GM12878 (cell line): Measurements from ENCODE around the gene COL18A1. TPM values are rescaled to one million over a fixed set of nuclear protein-coding genes. Genes with fewer than 3 reads are reported as not detected.

ENCODE experiments used
- ATAC-seq: fragments of 200-7000 bp; cut with Tn5 transposase; 3 replicates; pipeline ENCODE4 v1.9.1; 2020; ENCODE audit warnings: mild to moderate bottlenecking, moderate library complexity
- BruUV-seq: library from RNA; stranded (reverse); fragments of 400-500 nt; replicated peaks from 2 replicates; lab custom pipeline; 2021; lab: Mats Ljungman, UMichigan
- CTCF ChIA-PET: fragments of 300-600 bp; sonication (Branson Sonifier 250); formaldehyde crosslinking; extraction: SDS; loops from one replicate; lab custom pipeline; 2021; ENCODE audit warnings: inconsistent platforms; lab: Yijun Ruan, JAX
- POLR2A ChIA-PET: fragments of 350-600 bp; formaldehyde crosslinking; extraction: SDS; loops from one replicate; lab custom pipeline; 2021; ENCODE audit warnings: inconsistent platforms; lab: Charles Lee
- RAD21 ChIA-PET: fragments of 300-600 bp; sonication (Branson Sonifier 250); formaldehyde crosslinking; loops from one replicate; lab custom pipeline; 2023; ENCODE audit warnings: antibody characterized with exemption; ENCODE audit not compliant: unreplicated experiment; lab: Charles Lee
- SMC1A ChIA-PET: fragments of 300-600 bp; sonication (Branson Sonifier 250); formaldehyde crosslinking; loops from one replicate; lab custom pipeline; 2023; ENCODE audit not compliant: unreplicated experiment, uncharacterized antibody; lab: Charles Lee
- DNase-seq: peaks from one replicate; pipeline ENCODE4 v3.0.0-alpha.2; 2011; ENCODE audit warnings: low read depth, low spot score
- FAIRE-seq: peaks from 3 replicates; lab custom pipeline; 2011; peaks lifted over from hg19 to GRCh38; lab: Jason Lieb, UNC
- H2AFZ ChIP-seq: 2 replicates; pipeline ENCODE4 v1.6.0; 2011; ENCODE audit warnings: low read depth, low read length, control low read depth; ENCODE audit not compliant: control insufficient read depth
- H3K27ac ChIP-seq: 2 replicates; pipeline ENCODE4 v1.5.1; 2011; ENCODE audit warnings: control low read depth; ENCODE audit not compliant: control insufficient read depth, insufficient read depth
- H3K27me3 ChIP-seq, 2 experiments: replicated peaks in 1 of 2; 2 replicates each; pipeline versions ENCODE4 v1.6.0 to v1.6.1; 2011; ENCODE audit warnings: low read length in 1 of 2; ENCODE audit not compliant: control insufficient read depth in 2 of 2, insufficient read depth in 2 of 2
- H3K36me3 ChIP-seq, 2 experiments: 2 replicates each; pipeline ENCODE4 v1.5.1; 2011; ENCODE audit warnings: low read length in 1 of 2; ENCODE audit not compliant: control insufficient read depth in 2 of 2, insufficient read depth in 2 of 2
- H3K4me1 ChIP-seq: 2 replicates; pipeline ENCODE4 v1.6.1; 2011; ENCODE audit warnings: mild to moderate bottlenecking, low read length, moderate library complexity, mixed read lengths; ENCODE audit not compliant: control insufficient read depth, insufficient read depth
- H3K4me2 ChIP-seq: 2 replicates; pipeline ENCODE4 v1.6.0; 2011; ENCODE audit warnings: control low read depth; ENCODE audit not compliant: control insufficient read depth, insufficient read depth
- H3K4me3 ChIP-seq: fragments of 200-600 bp; sonication (generic); 2 replicates; pipeline ENCODE4 v1.5.1; 2016
- H3K79me2 ChIP-seq: 2 replicates; pipeline ENCODE4 v1.6.0; 2011; ENCODE audit warnings: low read length; ENCODE audit not compliant: control insufficient read depth, insufficient read depth
- H3K9ac ChIP-seq: 2 replicates; pipeline ENCODE4 v1.8.0; 2011; ENCODE audit warnings: low read length, control low read depth, mixed read lengths; ENCODE audit not compliant: control insufficient read depth, insufficient read depth
- H3K9me3 ChIP-seq: replicated peaks from 3 replicates; pipeline ENCODE4 v1.5.1; 2011; ENCODE audit warnings: mild to moderate bottlenecking, low read length; ENCODE audit not compliant: control insufficient read depth, insufficient read depth
- H4K20me1 ChIP-seq: 2 replicates; pipeline ENCODE4 v1.6.0; 2011; ENCODE audit not compliant: control insufficient read depth, insufficient read depth
- BCLAF1 ChIP-seq: fragments of 450-650 bp; IDR thresholded peaks from 2 replicates; pipeline ENCODE4 v1.6.1; 2017; ENCODE audit warnings: antibody characterized with exemption, mild to moderate bottlenecking, moderate library complexity
- DPF2 ChIP-seq: fragments of 450-650 bp; IDR thresholded peaks from 2 replicates; pipeline ENCODE4 v1.6.1; 2017; ENCODE audit warnings: mild to moderate bottlenecking
- HDAC6 ChIP-seq: fragments of 200-600 bp; sonication (generic); IDR thresholded peaks from one replicate; pipeline ENCODE4 v1.8.0; 2017; ENCODE audit warnings: antibody characterized with exemption; ENCODE audit not compliant: unreplicated experiment
- HDGF ChIP-seq: fragments of 450-650 bp; IDR thresholded peaks from 2 replicates; pipeline ENCODE4 v1.6.1; 2016; ENCODE audit warnings: antibody characterized with exemption
- RFX5 ChIP-seq: IDR thresholded peaks from 2 replicates; pipeline ENCODE4 v1.6.1; 2011; ENCODE audit warnings: low read depth, low read length, improper control_type of control experiment
- SMAD1 ChIP-seq: fragments of 450-650 bp; IDR thresholded peaks from 2 replicates; pipeline ENCODE4 v1.6.1; 2018; ENCODE audit warnings: mild to moderate bottlenecking, low read depth; ENCODE audit not compliant: partially characterized antibody
- SRF ChIP-seq, 2 experiments: IDR thresholded peaks; 2 replicates each; pipeline ENCODE4 v1.6.1; 2011; ENCODE audit warnings: low read depth in 2 of 2, low read length in 2 of 2, mild to moderate bottlenecking in 1 of 2, moderate library complexity in 1 of 2
- ZBED1 ChIP-seq: IDR thresholded peaks from 2 replicates; pipeline ENCODE4 v1.6.1; 2016; ENCODE audit warnings: borderline replicate concordance
- ZNF24 ChIP-seq: fragments of 450-650 bp; IDR thresholded peaks from 2 replicates; pipeline ENCODE4 v1.6.1; 2017; ENCODE audit warnings: antibody characterized with exemption, mild to moderate bottlenecking
- WGBS: methylation state at CpG from one replicate; pipeline ENCODE4 v1.1.6; 2016; ENCODE audit warnings: low lambda C conversion rate; ENCODE audit not compliant: insufficient replicate concordance, insufficient coverage; ENCODE audit errors: missing lambda C conversion rate; 5-methylcytosine and 5-hydroxymethylcytosine counted together
- in situ Hi-C: fragments of 300-500 bp; cut with MboI; formaldehyde crosslinking; loops from 9 replicates; pipeline ENCODE4 v1.14.3; 2018; ENCODE audit warnings: mixed read lengths
- intact Hi-C: fragments of 100-400 bp; cut with micrococcal nuclease; formaldehyde crosslinking; loops from one replicate; pipeline ENCODE4 v1.14.2; 2022; ENCODE audit not compliant: unreplicated experiment
- polyA plus RNA-seq, 11 experiments: library from polyadenylated mRNA; depleted of rRNA in 4 of 11; unstranded in 6 of 11; stranded (reverse) in 5 of 11; fragments of >200 nt; fragmentation: Nextera tagmentation in 4 of 11; fragmentation: Illumina TruSeq in 1 of 11; extraction: Ambion mirVana in 4 of 11; extraction: Trizol in 1 of 11; gene quantifications; 1 replicate in 1 of 11; 2 replicates in 10 of 11; pipeline versions ENCODE4 v1.2.1 to v1.2.3, GENCODE V29; 2011 to 2016; ENCODE audit warnings: inconsistent platforms in 2 of 11, missing spikeins in 2 of 11, low read depth in 1 of 11
- total RNA-seq, 4 experiments: library from RNA; depleted of rRNA in 3 of 4; stranded (reverse); fragments of >200 nt in 3 of 4; fragmentation: Illumina TruSeq in 1 of 4; extraction: Trizol in 1 of 4; gene quantifications; 2 replicates each; pipeline versions ENCODE4 v1.2.1 to v1.2.3, GENCODE V29; 2013 to 2021
- TF ChIP-seq, protein P1 (sequence below): IDR thresholded peaks from 2 replicates; pipeline ENCODE4 v1.6.1; 2011; ENCODE audit warnings: borderline replicate concordance, low read depth, mild to moderate bottlenecking, moderate library complexity, mixed read lengths, low read length; ENCODE audit not compliant: insufficient read depth; ENCODE audit errors: extremely low read length
- TF ChIP-seq, protein P2 (sequence below): fragments of 450-650 bp; IDR thresholded peaks from 2 replicates; pipeline ENCODE4 v1.6.1; 2016; ENCODE audit warnings: mild to moderate bottlenecking
- TF ChIP-seq, protein P3 (sequence below): fragments of 450-650 bp; IDR thresholded peaks from 2 replicates; pipeline ENCODE4 v1.6.1; 2016; ENCODE audit warnings: mild to moderate bottlenecking

The COL18A1 gene
- total and polyA plus RNA-seq, 10 of the 15 experiments (the other 5 are each of a cell fraction or from before 2014, with no cell fraction given): under 0.01 to 0.49 (median 0.09) TPM; not detected in 3

- peak overlapping the region; percentile 98 for H3K4me2 ChIP-seq
- peaks cover 20% of the 10 kb centered on the region for H3K4me1 ChIP-seq
- no peaks in the 10 kb centered on the region for H4K20me1 ChIP-seq
- peak overlapping the region; percentile 68 for H3K9ac ChIP-seq
- DNase-seq: peak; percentile 56
- no peak overlapping the region for H3K27ac ChIP-seq
- in situ Hi-C loops: loop anchor here (5.0 kb wide), 2 partner anchors 42 to 262 kb away; no protein-coding TSS in a partner anchor
- CTCF ChIA-PET: interaction anchor here (0.6 to 3.1 kb wide), 39 partner anchors 13 to 403 kb away, joined by 3 to 82 read pairs (median 4); no protein-coding TSS in a partner anchor
- RAD21 ChIA-PET: interaction anchor here (0.6 to 3.4 kb wide), 28 partner anchors 17 to 367 kb away, joined by 3 to 42 read pairs (median 4); no protein-coding TSS in a partner anchor
- BruUV-seq: no TSS peak
- peak overlapping the region; percentile 91 for H2AFZ ChIP-seq
- H3K9me3 ChIP-seq: no peaks in the 10 kb centered on the region
- WGBS: under 1% methylated on average over 48 of the region's 62 CpGs
- no peaks in the 10 kb centered on the region for H3K36me3 ChIP-seq
- POLR2A ChIA-PET: interaction anchor here (0.8 to 1.2 kb wide), 3 partner anchors 12 to 85 kb away, joined by 3 to 8 read pairs (median 4); no protein-coding TSS in a partner anchor
- SMC1A ChIA-PET: interaction anchor here (0.6 to 2.7 kb wide), 28 partner anchors 12 to 266 kb away, joined by 3 to 46 read pairs (median 3); no protein-coding TSS in a partner anchor
- intact Hi-C loops: loop anchor here (1.0 to 2.0 kb wide), 3 partner anchors 37 to 265 kb away; partner anchors contain the start of gene PCBP3
- no peaks in the 10 kb centered on the region; a peak in 1 of 4 replicates for H3K27me3 ChIP-seq
- FAIRE-seq: peak; percentile 81
- peaks cover 2% of the 10 kb centered on the region for H3K79me2 ChIP-seq
- peak; percentile 92 for ATAC-seq
- H3K4me3 ChIP-seq: peak overlapping the region; percentile 69
- TF ChIP-seq BCLAF1 (no peak), HDGF (no peak), DPF2 (peak; percentile 55; the same call in 1 of the 2 replicates), SRF (IDR thresholded peaks at IDR 0.05; ENCODE audit: low read depth in 2 of 2, low read length in 2 of 2) (no peak), HDAC6 (no peak), ZNF24 (no peak), RFX5 (0 out of 2 replicates have a peak, but pooled peaks have one; percentile 12), SMAD1 (no peak), ZBED1 (no peak)
- TF ChIP-seq, protein P1, sequence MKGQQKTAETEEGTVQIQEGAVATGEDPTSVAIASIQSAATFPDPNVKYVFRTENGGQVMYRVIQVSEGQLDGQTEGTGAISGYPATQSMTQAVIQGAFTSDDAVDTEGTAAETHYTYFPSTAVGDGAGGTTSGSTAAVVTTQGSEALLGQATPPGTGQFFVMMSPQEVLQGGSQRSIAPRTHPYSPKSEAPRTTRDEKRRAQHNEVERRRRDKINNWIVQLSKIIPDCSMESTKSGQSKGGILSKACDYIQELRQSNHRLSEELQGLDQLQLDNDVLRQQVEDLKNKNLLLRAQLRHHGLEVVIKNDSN: peak; percentile 12
- TF ChIP-seq, protein P2, sequence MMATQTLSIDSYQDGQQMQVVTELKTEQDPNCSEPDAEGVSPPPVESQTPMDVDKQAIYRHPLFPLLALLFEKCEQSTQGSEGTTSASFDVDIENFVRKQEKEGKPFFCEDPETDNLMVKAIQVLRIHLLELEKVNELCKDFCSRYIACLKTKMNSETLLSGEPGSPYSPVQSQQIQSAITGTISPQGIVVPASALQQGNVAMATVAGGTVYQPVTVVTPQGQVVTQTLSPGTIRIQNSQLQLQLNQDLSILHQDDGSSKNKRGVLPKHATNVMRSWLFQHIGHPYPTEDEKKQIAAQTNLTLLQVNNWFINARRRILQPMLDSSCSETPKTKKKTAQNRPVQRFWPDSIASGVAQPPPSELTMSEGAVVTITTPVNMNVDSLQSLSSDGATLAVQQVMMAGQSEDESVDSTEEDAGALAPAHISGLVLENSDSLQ: peak; percentile 57; the same call in 1 of the 2 replicates
- TF ChIP-seq, protein P3, sequence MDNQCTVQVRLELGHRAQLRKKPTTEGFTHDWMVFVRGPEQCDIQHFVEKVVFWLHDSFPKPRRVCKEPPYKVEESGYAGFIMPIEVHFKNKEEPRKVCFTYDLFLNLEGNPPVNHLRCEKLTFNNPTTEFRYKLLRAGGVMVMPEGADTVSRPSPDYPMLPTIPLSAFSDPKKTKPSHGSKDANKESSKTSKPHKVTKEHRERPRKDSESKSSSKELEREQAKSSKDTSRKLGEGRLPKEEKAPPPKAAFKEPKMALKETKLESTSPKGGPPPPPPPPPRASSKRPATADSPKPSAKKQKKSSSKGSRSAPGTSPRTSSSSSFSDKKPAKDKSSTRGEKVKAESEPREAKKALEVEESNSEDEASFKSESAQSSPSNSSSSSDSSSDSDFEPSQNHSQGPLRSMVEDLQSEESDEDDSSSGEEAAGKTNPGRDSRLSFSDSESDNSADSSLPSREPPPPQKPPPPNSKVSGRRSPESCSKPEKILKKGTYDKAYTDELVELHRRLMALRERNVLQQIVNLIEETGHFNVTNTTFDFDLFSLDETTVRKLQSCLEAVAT: 0 out of 2 replicates have a peak, but pooled peaks have one; percentile 40
These were observed 150.8 kb downstream of the COL18A1 start for GRCh38 chr21:45555557-45556301.
